ENCODE data around the gene CCP110.
A peak's percentile ranks its signal among the peaks of the same experiment; 100 is the strongest.

CCP110 gene

GRCh38 chr16:19566362-19566761, 42.6 kb downstream of the CCP110 start:
- no peak overlapping the region for H3K4me3 ChIP-seq (ENCODE audit: low read depth, low read length)
- TF ChIP-seq CTCF (IDR thresholded peaks at IDR 0.05; ENCODE audit: low read depth, low read length): no peak

- no peak for TF ChIP-seq CTCF (IDR thresholded peaks at IDR 0.05; ENCODE audit: low read depth, low read length)
- no peak overlapping the region for H3K4me3 ChIP-seq (ENCODE audit: low read depth, low read length)
These were observed 43.8 kb downstream of the CCP110 start for GRCh38 chr16:19567560-19567959.

GRCh38 chr16:19573997-19574396, 50.3 kb downstream of the CCP110 start:
- no peak for TF ChIP-seq CTCF (IDR thresholded peaks at IDR 0.05; ENCODE audit: low read depth, low read length)
- H3K4me3 ChIP-seq (ENCODE audit: low read depth, low read length): no peak overlapping the region

- no peak for TF ChIP-seq CTCF (IDR thresholded peaks at IDR 0.05; ENCODE audit: low read depth, low read length)
- H3K4me3 ChIP-seq (ENCODE audit: low read depth, low read length): no peak overlapping the region
These were observed 50.9 kb downstream of the CCP110 start for GRCh38 chr16:19574615-19575014.

- no peak for TF ChIP-seq CTCF (IDR thresholded peaks at IDR 0.05; ENCODE audit: low read depth, low read length)
- no peak overlapping the region for H3K4me3 ChIP-seq (ENCODE audit: low read depth, low read length)
These were observed 54.7 kb downstream of the CCP110 start for GRCh38 chr16:19578378-19578971.

GRCh38 chr16:19582050-19582831, 58.5 kb downstream of the CCP110 start:
- no peak overlapping the region for H3K4me3 ChIP-seq (ENCODE audit: low read depth, low read length)
- no peak for TF ChIP-seq CTCF (IDR thresholded peaks at IDR 0.05; ENCODE audit: low read depth, low read length)

GRCh38 chr16:19583665-19584300, 60.0 kb downstream of the CCP110 start:
- H3K4me3 ChIP-seq (ENCODE audit: low read depth, low read length): no peak overlapping the region
- TF ChIP-seq CTCF (IDR thresholded peaks at IDR 0.05; ENCODE audit: low read depth, low read length): peak; percentile 89
